ENCODE data around the gene ZDHHC14.

The ZDHHC14 gene

DNA sequence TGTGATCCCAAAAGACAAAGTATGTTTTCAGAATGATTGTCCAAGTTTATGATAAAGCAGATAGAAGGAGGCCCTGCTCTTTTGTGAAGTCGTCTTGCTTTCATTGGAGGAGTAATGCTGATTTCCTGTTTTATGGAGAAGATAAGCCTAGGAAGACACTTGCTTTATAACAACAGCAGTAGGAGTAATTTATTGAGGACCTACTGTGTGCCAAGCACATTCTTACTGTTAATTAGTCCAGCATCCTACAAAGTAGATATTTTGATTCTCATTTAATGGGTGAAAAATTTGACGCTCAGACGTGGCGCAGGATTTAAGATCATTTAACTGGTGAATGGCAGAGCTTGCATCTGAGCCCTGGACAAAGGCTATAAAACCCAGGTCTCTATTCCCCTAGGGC is 87.6 kb downstream of the ZDHHC14 start:
- no peak for DNase-seq

DNA sequence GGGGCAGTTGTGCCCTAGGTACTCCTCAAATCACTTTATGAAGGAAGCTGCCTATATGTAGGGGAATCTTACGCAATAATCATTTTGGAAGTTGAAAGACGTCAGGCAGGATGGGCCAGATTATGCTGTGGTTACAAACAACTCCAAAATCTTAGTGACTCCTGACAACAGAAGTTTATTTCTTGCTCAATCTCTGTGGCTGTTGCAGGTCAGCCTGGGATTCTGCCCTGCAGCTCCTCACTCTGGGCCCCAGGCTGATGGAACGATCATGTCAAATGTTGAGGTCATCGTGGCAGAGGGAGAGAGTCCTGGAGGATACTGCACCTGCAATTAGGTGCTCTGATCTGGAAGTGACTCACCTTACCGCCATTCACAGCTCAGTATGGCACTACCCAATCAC is 88.4 kb downstream of the ZDHHC14 start:
- DNase-seq: no peak

DNA sequence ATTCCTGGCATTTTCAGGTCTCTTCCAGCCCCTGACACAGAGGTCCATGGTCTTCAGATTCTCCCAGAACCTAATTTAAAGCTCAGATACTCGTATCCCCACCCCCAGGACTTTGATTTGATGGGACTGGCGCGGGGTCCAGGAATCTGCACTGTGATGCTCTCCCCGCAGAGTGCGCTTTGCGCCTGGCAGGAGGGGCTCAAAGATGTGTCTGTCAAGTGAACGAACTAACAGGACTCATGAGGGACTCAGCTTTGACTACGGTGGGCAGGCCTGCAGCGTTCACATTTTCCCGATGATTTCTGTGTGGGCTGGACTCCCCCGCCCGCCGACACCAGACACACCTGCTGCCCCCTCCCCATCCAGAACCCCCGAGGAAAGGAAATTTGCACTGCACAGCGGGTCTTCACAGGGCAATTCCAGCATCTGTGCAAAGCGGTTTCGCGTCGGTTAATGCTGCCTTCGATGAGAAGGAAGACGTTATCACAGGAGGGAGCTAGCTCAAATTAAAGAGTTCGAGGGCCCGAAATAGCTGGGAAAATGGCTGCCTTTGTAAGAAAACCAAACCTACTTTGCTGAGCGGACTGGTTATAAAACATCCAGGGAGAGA is 90.2 kb downstream of the ZDHHC14 start:
- no peak for DNase-seq

DNA sequence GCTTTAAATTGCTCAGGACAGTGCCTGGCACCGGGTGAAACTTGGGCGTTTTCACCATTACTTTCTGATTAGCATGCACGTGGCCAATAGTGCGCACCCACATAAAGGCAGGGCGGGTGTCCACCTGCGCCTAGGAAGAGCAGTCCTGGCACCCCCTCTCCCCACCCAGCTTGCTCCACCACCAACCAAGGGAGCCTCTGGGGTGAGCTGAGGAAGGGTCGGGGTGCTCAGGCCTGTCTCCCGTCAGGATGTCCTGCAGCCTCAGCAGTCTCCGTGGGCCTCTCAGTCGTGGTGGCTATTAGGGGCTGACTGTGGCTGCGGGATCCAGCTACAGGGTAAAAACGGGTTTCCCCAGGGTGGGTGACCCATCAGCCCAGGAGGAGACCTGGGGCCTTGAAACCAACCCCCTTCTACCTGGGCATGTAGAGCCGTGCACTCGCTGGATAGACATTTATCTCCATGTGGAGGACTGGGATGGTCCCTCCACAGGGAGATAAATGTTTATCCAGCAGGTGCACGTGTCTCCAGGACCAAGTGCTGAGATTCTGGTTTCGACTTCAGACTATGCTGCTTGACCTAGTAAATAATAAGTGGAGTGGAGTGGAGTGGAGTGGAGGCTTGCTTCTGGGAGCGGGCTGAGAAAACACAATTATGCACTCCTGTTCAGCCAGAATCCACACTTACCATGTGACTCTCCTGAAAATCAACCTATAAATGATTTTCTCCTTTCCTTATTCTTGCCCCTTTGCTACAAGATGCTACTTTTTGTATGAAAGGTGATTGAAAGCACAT is 91.1 kb downstream of the ZDHHC14 start:
- DNase-seq: no peak

DNA sequence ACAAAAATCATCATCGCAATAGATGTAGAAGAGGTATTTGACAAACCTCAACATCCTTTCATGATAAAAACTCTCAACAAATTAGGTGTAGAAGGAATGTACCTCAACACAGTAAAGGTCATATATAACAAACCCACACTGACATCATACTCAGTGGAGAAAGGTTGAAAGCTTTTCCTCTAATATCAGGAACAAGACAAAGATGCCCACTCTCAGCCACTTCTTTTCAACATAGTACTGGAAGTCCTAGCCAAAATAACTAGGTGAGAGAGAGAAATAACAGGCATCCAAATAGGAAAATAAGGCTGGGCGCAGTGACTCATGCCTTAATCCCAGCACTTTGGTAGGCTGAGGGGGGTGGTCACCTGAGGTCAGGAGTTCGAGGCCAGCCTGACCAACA is 95.8 kb downstream of the ZDHHC14 start:
- no peak for DNase-seq

DNA sequence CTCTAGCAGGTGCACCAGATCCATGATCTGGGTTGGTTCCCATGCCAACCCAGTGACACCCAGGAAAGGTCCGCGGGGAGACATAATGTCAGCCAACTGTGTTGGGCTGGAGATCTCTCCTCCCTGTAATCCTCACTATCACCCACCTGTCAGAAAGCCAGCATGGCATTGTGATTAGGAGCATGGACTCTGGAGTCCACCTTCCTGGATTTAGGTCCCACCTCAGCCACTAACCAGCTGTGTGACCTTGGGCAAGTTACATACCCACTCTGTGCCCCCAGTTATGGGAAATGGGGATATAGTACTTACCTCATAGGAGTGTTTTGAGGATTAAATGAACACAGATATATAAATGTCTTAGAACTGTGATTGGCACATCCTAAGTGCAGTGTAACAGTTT is 97.9 kb downstream of the ZDHHC14 start:
- DNase-seq: no peak

DNA sequence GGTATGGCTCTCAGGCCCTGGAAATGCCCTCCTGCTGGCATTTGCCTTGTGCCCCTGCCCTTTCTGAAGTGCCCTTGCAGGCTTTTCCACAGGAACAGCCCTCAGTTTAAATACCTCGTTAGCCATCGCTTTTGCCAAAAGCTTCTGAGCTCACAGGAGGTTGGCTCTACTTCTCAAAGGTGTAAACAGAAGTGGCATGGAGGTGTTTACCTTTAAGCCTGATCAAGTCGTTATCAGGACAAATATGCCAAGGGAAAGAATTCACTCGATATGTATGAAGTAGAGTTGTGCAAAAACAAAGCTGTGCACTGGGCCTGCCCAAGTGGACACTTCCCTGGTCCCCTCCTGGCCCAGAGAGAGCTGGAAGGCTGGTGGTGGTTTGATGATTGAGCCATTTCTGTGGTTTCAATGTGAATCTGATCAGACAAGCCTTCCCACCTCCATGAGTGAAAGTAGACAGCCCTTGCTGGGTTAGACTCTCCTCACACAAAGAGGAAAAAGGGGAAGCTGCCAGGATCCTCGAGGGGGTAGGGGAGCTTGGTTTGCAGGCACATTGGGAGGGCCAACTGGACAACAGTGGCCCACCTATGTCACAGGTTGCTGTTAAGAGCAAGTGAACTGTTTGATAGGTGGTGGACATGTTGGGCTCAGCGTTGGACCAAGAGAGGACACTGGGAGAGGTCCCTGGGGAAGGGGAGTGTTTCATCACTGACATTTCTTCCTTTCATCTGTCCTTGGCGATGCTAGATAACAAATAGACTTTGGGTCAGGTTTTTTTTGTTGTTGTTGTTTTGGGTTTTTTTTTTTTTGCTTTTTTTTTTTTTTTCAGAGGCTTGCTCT is 98.7 kb downstream of the ZDHHC14 start:
- no peak for DNase-seq

DNA sequence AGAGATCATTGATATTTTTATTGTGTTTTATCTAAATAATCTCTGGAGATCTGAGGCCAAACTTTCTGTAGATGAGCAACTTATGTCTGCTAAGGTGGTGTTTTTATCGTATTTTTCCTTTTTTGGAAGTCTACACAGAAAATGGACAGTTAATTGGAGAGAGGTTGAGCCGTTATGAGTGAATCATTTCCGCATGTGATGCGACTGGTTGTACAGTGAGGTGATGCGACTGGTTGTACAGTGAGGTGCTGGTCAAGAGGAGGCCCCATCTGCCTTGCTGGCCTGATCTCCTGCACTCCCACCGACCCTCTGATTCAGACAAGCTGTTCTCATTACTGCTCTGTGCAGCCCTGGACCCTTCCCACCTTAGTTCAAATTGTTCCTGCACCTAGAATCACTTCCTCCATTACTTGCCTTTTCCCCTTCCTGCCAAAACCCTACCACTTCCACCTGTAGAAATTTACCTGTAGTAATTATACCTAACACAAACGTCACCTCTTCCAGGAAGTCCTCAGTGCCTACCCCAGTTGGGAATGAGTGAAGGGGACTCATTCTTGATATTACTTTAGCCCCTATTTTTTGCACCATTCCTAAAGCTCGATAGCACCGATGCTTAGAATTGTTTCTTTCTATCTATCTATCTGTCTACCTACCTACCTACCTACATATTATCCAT is 100.3 kb downstream of the ZDHHC14 start:
- DNase-seq: no peak

DNA sequence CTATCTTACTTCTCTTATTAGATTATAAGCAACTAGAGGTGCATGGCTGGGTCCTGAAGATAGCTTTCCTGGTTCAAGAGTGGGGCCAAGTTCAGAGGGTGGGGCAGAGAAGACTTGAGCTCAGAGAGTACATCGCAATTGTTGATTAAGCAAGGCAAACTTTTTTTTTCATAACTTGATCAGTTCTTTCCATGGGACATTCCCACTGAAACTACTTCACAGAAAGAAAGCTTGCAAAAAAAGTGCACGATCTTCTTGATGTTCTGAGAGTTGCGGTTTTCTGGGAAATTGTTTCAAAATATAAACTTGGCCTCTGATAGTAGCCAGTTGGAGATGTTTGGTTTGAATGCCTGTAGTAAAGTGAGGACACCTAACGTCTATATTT is 100.9 kb downstream of the ZDHHC14 start:
- no peak for DNase-seq

DNA sequence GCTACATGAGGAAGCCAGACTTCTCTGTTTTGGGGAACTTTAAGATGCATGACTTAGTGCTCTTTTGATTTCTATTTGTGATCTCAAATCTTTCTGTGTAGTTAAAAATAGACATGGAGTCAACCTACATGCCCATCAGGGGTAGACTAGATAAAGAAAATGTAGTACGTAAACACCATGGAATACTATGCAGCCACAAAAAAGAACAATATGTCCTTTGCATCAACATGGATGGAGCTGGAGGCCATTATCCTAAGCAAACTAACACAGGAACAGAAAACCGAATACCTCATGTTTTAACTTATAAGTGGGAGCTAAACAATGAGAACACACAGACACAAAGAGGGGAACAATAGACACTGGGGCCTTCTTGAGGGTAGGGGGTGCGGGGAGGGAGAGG is 102.8 kb downstream of the ZDHHC14 start:
- no peak for DNase-seq

DNA sequence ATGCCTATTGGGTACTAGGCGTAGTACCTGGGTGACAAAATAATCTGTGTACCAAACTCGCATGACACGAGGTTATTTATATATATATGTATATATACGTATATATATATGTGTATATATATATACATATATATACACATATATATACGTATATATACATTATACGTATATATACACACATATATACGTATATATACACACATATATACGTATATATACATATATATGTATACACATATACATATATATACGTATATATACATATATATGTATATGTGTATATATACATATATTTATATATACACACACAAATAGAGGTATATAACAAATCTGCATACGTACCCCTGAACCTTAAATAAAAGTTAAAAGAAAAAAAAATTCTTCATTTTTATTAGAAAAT is 103.2 kb downstream of the ZDHHC14 start:
- no peak for DNase-seq

DNA sequence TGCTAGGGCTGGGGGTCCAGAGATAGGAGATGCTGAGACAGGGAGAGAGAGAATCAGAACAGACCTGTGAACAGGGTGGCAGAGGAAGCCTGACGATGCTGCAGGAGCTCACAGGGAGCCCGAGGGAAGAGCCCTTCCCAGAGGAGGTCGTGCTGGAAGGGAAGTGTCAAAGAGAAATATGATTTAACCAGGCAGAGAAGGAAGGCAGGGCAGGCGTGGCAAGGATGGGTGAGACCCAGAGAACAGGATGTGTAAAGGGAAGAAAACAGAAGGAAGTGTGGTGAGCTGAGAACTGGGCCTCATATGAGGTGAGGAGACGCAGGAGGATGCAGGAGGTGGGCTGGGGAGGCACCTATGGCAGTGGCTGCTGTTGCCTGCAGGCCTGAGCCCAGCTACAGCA is 105.6 kb downstream of the ZDHHC14 start:
- no peak for DNase-seq

DNA sequence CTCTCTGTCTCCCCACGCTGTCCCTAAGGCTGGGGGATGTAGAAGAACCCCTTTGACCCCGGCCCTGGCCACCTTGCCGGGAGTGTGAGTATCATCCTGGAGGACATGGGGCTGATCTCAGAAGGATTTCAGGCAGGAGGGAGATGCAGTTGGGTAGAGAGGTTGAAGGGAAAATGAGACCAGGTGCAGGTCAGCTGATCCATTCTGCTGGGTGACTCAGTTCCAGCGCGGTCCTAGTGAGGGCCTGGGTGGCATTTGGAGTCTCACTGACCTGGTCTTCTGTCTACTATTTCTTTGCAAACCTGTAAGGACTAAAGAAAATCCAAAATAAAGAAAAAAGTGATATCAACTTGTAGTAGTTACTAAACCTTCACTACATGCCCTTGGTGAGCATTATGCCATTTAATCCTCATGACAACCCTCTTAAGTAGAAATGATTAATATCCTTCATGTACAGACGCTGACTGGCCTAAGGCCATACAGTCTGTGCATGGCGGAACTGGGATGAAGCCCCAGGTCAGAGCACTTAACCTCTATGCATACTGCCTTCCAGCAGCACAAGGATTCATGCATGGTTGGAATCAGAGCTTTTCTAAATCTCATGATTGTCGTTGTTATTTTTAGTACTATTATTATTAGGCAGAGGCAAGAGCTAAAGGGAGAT is 106.3 kb downstream of the ZDHHC14 start:
- no peak for DNase-seq

DNA sequence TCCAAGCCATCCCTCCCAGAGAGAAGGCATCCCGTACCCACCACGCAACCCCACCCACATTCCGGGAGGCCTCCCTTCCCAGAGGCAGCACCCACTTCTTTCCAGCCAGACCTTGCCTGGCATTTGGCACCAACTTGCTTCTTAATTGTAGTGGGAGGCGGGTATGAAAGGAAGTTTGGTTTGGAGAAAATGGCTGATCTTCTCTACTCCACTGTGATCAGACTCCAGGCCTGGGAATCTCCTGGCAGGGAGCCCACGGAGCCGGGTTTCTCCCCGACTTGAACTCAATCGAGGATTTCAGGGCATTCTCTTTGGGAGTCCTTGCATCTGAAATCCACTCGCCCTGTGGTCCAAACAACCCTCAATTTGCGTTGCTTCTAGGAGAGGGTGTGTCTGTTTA is 107.1 kb downstream of the ZDHHC14 start:
- DNase-seq: no peak

DNA sequence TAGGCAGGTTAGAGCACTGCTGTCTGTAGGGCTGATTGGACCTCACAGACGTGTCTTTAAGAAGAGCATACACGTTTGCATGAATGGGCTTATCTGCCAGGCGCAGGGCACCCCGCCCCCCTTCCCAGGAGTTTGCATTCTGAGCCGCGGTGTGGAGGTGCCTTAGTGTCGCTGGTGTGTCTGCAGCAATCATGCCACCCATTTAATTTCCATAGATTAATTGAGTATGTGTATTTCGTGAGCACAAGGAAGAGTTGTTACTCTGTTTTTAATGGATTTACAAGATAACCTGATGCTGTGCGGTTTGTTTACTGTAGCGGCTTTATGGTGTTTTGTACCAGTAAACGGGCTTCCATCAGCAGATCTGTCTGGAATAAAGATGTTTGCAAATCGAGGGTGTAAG is 107.7 kb downstream of the ZDHHC14 start:
- no peak for DNase-seq

DNA sequence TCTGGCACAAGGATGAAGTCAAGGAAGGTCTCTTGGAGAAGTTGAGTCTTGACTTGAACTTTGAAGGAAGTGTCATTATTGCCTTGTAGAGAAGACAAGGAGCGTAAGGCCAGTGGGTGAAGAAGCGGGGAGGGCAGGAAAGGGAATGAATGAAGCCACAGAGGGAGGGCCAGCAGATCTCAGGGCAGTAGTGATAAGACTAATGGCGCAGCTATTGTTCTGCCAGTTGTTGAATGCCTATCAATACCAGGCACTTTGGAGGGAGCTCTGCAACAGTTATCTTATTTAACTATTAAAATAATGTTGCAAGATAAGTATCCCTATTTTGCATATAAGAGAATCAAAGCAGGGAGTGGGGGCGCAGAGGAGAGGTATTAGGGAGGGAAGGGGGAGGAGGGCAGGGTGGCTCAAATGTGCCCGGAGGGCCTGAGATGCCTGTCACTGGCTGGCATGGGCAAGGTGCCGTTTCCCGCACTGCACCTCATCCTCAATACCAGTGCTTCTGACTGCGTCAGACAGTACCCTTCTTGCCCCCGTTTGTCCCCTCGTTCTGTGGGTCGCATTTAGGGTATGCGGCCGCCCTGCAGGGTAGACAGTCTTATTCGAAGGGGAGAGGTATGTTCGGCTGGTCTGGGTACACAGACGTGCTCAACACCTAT is 109.8 kb downstream of the ZDHHC14 start:
- DNase-seq: no peak

DNA sequence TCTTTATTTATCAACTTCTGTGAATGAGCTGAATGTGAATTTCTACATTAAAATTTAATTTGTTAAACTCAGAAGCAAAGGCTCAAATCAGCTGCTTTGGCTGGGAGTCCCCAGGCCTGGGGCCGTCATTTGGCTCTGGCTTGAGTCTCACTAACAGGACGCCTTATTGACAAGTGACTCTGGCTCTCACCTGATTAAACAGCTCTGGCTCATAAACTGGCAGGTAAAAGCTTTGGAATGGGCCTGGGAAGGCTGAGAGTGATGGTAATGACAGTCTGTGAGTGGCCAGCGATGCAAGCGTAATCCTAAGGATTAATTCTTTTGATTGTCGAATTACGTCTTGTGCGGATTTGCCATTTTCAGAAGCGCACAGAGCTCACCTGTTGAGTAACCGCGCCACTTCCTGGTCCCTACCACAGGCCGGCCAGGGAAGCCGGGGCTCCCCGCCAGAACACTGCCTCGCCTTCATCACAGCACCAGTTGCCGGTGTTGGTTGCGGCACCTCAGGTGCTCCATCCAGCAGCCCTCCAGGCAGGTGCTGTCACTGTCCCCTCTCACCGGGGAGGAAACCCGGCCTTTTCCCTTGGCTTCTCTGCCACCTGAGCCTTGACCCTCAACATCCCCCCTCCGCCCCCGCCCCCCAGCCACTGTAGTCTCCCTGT is 110.7 kb downstream of the ZDHHC14 start:
- no peak for DNase-seq

DNA sequence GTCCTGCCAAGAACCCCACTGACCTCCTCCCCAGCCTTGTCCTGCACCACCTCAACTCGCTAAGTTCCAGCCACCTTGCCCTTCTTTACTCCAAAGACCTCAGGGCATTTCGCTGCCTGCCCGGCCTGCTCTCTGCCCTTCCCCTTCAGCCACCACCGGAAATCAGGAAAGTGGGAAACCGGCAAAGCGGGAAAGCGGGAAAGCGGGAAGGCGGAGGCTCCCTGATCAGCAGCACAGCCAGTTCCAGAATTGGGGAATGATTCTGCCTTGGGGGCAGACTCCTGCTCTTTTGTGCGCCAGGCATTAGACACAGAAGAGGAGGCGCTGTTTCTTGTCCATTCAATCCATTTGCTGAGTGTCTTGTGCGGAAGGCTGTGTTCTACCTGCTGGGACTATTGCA is 111.3 kb downstream of the ZDHHC14 start:
- DNase-seq: no peak

DNA sequence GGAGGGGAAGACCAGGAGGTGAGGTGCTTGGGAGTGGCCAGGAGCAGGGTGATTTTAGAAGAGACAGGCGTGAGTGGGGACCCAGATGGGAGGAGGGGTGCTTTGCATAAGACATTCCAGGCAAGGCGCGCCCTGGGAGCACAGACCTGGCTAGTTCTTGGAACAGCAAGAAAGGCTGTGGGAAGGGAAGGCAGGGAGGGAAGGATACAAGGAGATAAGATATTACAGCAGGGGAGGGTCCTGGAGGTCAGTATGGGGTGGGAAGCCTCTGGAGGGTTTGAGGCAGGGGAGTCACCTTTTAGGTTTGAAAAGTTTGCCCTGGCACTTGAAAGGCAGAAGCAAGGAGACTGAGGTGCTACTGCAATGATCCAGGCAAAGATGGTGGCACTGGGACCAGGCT is 111.8 kb downstream of the ZDHHC14 start:
- no peak for DNase-seq

DNA sequence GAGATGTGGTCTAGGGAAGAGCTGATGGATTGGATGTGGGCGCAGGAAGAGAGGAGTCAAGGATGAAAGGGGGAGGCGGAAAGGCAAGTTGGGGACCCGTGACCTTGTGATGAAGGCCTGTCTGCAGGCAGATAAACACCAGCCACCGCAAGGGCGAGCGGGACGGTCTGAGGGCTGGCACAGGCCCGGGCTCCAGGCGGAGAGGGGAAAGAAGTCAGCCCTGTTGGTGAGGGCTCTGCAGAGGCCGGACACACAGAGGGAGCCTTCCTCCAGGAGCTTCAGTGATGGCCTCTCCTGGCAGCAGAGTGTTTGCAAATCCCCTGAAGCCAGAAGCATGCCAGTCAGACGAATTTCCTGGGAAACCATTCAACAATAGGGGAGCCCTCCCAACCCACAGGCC is 112.2 kb downstream of the ZDHHC14 start:
- no peak for DNase-seq

DNA sequence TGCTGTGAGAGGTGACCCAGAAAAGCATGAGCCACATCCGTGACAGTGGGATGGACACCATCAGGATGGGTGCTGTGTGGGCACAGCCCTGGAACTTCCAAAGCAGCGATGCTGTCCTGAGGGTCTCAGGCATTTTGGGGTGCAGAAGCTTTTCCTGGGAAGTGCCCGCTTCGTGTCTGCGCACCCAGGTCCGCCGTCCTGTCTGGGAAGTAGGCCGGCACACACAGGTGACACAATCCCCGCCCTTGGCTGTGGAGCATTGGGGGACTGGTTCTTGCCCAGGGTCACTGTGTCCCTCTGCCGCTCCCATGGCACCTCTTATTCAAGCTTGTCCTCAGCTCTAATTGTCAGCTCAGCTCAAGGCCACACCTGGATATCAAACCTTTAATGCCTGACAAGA is 112.6 kb downstream of the ZDHHC14 start:
- DNase-seq: no peak

Data from CD4-positive, alpha-beta T cell treated with Interleukin-15 for 1 hour (primary cell).